Measurements from ENCODE around the gene CABLES1. TPM values are rescaled to one million over a fixed set of nuclear protein-coding genes. Genes with fewer than 3 reads are reported as not detected.

The CABLES1 gene
- polyA plus RNA-seq, 1 donor (not counting 4 experiments of a cell fraction or from before 2014, with no cell fraction given), result 1.00 TPM

DNA sequence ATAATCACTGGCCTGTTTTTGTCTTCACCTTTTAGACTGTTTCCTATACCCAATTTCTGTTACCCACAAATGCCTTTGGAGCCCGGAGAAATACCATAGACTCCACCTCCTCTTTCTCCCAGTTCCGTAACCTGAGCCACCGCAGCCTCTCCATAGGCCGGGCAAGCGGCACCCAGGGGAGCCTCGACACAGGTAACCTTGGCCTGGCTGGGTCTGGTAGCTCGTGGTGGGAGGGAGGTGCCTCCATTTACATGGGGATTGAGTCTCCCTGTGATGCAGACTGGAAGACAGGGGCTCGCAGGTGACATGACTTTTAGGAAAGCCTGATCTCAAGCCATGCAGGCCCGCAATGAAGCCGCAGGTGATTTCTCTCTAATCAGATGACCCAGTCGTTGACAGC, 100.6 kb downstream of the CABLES1 start:
- Histone ChIP-seq H3K4me1 (ENCODE audit: control insufficient read depth, extremely low read depth, insufficient read depth, low read length) (peaks cover 29% of the 10 kb centered on the region), H3K9ac (ENCODE audit: control insufficient read depth, extremely low read depth, insufficient read depth, low read length) (no peak overlapping the region), H3K4me2 (ENCODE audit: control insufficient read depth, extremely low read depth, insufficient read depth, low read depth, low read length) (no peak overlapping the region), H3K9me3 (ENCODE audit: control insufficient read depth, low read depth, low read length) (no peaks in the 10 kb centered on the region), H3K36me3 (ENCODE audit: control insufficient read depth in 2 of 2, extremely low read depth in 1 of 2, insufficient read depth in 2 of 2, low read length in 2 of 2) (no peaks in the 10 kb centered on the region), H3K27me3 (ENCODE audit: control insufficient read depth, extremely low read depth, insufficient read depth, low read length) (no peaks in the 10 kb centered on the region), H3K79me2 (ENCODE audit: control insufficient read depth, insufficient read depth, low read length) (no peaks in the 10 kb centered on the region), H2AFZ (ENCODE audit: control insufficient read depth, low read length) (no peak overlapping the region), H4K20me1 (ENCODE audit: control insufficient read depth, extremely low read depth, insufficient read depth, low read length) (no peaks in the 10 kb centered on the region), H3K27ac (ENCODE audit: control insufficient read depth, insufficient read depth, low read length) (no peak overlapping the region), H3K9me1 (ENCODE audit: control insufficient read depth, extremely low read depth, insufficient read depth, low read length) (no peaks in the 10 kb centered on the region), H3K4me3 (ENCODE audit: control insufficient read depth in 2 of 3, extremely low read depth in 1 of 3, insufficient read depth in 2 of 3, low read depth in 1 of 3, low read length in 3 of 3) (no peak overlapping the region)
- FAIRE-seq (no peak), DNase-seq (ENCODE audit: low read depth, low spot score) (no peak)
- dilution Hi-C loops (cut with MboI; ENCODE audit: extremely low pct_ligation_motif_present, low sequenced_read_pairs), result no loop called here
- no peak for TF ChIP-seq CTCF (optimal IDR thresholded peaks at IDR 0.05 in 1 of 3, IDR thresholded peaks at IDR 0.05 in 1 of 3, conservative IDR thresholded peaks at IDR 0.05 in 1 of 3; ENCODE audit: extremely low read depth in 1 of 3, insufficient read depth in 2 of 3, low read length in 3 of 3)
- no peak for TF ChIP-seq EZH2 (IDR thresholded peaks at IDR 0.05; ENCODE audit: low read length)

GRCh38 chr18:23236876-23237468, 101.7 kb downstream of the CABLES1 start:
- FAIRE-seq, result no peak
- Histone ChIP-seq H2AFZ (ENCODE audit: control insufficient read depth, low read length) (peak overlapping the region; percentile 80), H3K9ac (ENCODE audit: control insufficient read depth, extremely low read depth, insufficient read depth, low read length) (peak overlapping the region; percentile 63), H4K20me1 (ENCODE audit: control insufficient read depth, extremely low read depth, insufficient read depth, low read length) (no peaks in the 10 kb centered on the region), H3K27me3 (ENCODE audit: control insufficient read depth, extremely low read depth, insufficient read depth, low read length) (no peaks in the 10 kb centered on the region), H3K9me1 (ENCODE audit: control insufficient read depth, extremely low read depth, insufficient read depth, low read length) (no peaks in the 10 kb centered on the region), H3K4me2 (ENCODE audit: control insufficient read depth, extremely low read depth, insufficient read depth, low read depth, low read length) (peak overlapping the region; percentile 91), H3K79me2 (ENCODE audit: control insufficient read depth, insufficient read depth, low read length) (no peaks in the 10 kb centered on the region), H3K27ac (ENCODE audit: control insufficient read depth, insufficient read depth, low read length) (no peak overlapping the region), H3K4me1 (ENCODE audit: control insufficient read depth, extremely low read depth, insufficient read depth, low read length) (peaks cover 18% of the 10 kb centered on the region), H3K4me3 (ENCODE audit: control insufficient read depth in 2 of 3, extremely low read depth in 1 of 3, insufficient read depth in 2 of 3, low read depth in 1 of 3, low read length in 3 of 3) (no peak overlapping the region), H3K36me3 (ENCODE audit: control insufficient read depth in 2 of 2, extremely low read depth in 1 of 2, insufficient read depth in 2 of 2, low read length in 2 of 2) (no peaks in the 10 kb centered on the region), H3K9me3 (ENCODE audit: control insufficient read depth, low read depth, low read length) (no peaks in the 10 kb centered on the region)
- DNase-seq (ENCODE audit: low read depth, low spot score), result no peak
- TF ChIP-seq EZH2 (IDR thresholded peaks at IDR 0.05; ENCODE audit: low read length) (no peak), CTCF (optimal IDR thresholded peaks at IDR 0.05 in 1 of 3, IDR thresholded peaks at IDR 0.05 in 1 of 3, conservative IDR thresholded peaks at IDR 0.05 in 1 of 3; ENCODE audit: extremely low read depth in 1 of 3, insufficient read depth in 2 of 3, low read length in 3 of 3) (no peak)
- dilution Hi-C loops (cut with MboI; ENCODE audit: extremely low pct_ligation_motif_present, low sequenced_read_pairs), result no loop called here

Data from keratinocyte (primary cell).